GM18526 (cell line): ENCODE measurements around the gene TMEM119.

Experiments
- POLR2A ChIP-seq: IDR thresholded peaks from 3 replicates; pipeline ENCODE4 v1.6.1; 2011; ENCODE audit not compliant: insufficient read length; ENCODE audit errors: extremely low read depth

Gene TMEM119

GRCh38 chr12:108637222-108637971 lies 39.5 kb upstream of the TMEM119 start:
- peak; percentile 19 for TF ChIP-seq POLR2A

- TF ChIP-seq POLR2A: peak; percentile 5
Observed at GRCh38 chr12:108635997-108636808, 38.3 kb upstream of the TMEM119 start.

GRCh38 chr12:108635201-108635996 lies 37.5 kb upstream of the TMEM119 start:
- peak; percentile 98 for TF ChIP-seq POLR2A

- no peak for TF ChIP-seq POLR2A
Observed at GRCh38 chr12:108634341-108634751, 36.5 kb upstream of the TMEM119 start.

GRCh38 chr12:108633534-108634248 lies 35.8 kb upstream of the TMEM119 start, which contains the start of gene SELPLG:
TSS of gene SELPLG (minus strand) at chr12:108633894. CDS start at chr12:108624307, 9,587 bp downstream.
- peak; percentile 54 for TF ChIP-seq POLR2A

GRCh38 chr12:108633081-108633533 lies 35.2 kb upstream of the TMEM119 start:
- no peak for TF ChIP-seq POLR2A

- TF ChIP-seq POLR2A: no peak
Observed at GRCh38 chr12:108630481-108631207, 32.8 kb upstream of the TMEM119 start.

- TF ChIP-seq POLR2A: no peak
Observed at GRCh38 chr12:108629824-108630476, 32.1 kb upstream of the TMEM119 start.

GRCh38 chr12:108629151-108629550 lies 31.3 kb upstream of the TMEM119 start:
- peak; percentile 1 for TF ChIP-seq POLR2A

GRCh38 chr12:108627134-108627920 lies 29.4 kb upstream of the TMEM119 start:
- TF ChIP-seq POLR2A: no peak

GRCh38 chr12:108625228-108625627 lies 27.3 kb upstream of the TMEM119 start:
- no peak for TF ChIP-seq POLR2A

- no peak for TF ChIP-seq POLR2A
Observed at GRCh38 chr12:108623577-108623976, 25.7 kb upstream of the TMEM119 start.
